Measurements from ENCODE around the gene USP17L21.
"Not testable (repeated sequence)": the region's sequence is repeated elsewhere in the genome, so short reads cannot be mapped to it uniquely, and the experiment has no call there.

Gene USP17L21

GRCh38 chr4:9262572-9262971 is at the start of gene USP17L21:
TSS of gene USP17L21 (plus strand) at chr4:9262872. CDS start at chr4:9262872, 0 bp downstream.
- H3K9me3 ChIP-seq (ENCODE audit: insufficient read depth, low read length); H4K20me1 ChIP-seq (ENCODE audit: insufficient read depth, low read length); H2AFZ ChIP-seq (ENCODE audit: low read depth, low read length); H3K36me3 ChIP-seq (replicated peaks; ENCODE audit: low read depth, low read length); H3K27me3 ChIP-seq (ENCODE audit: low read depth, low read length); H3K27ac ChIP-seq (ENCODE audit: low read length); H3K4me3 ChIP-seq (ENCODE audit: low read length); H3K9ac ChIP-seq (ENCODE audit: low read length); H3K4me1 ChIP-seq (ENCODE audit: low read length); H3K79me2 ChIP-seq (ENCODE audit: low read length); H3K4me2 ChIP-seq (ENCODE audit: low read length): not testable (repeated sequence)

- not testable (repeated sequence) for H3K9ac ChIP-seq (ENCODE audit: low read length); H3K4me1 ChIP-seq (ENCODE audit: low read length); H3K9me3 ChIP-seq (ENCODE audit: insufficient read depth, low read length); H3K79me2 ChIP-seq (ENCODE audit: low read length); H3K36me3 ChIP-seq (replicated peaks; ENCODE audit: low read depth, low read length); H3K27me3 ChIP-seq (ENCODE audit: low read depth, low read length); H4K20me1 ChIP-seq (ENCODE audit: insufficient read depth, low read length); H2AFZ ChIP-seq (ENCODE audit: low read depth, low read length); H3K4me2 ChIP-seq (ENCODE audit: low read length); H3K27ac ChIP-seq (ENCODE audit: low read length); H3K4me3 ChIP-seq (ENCODE audit: low read length)
Measured at GRCh38 chr4:9214701-9215100, 48.0 kb upstream of the USP17L21 start.

GRCh38 chr4:9215105-9215504 is 47.6 kb upstream of the USP17L21 start, which contains the start of gene USP17L11:
TSS of gene USP17L11 (plus strand) at chr4:9215405. CDS start at chr4:9215405, 0 bp downstream.
- H2AFZ ChIP-seq (ENCODE audit: low read depth, low read length); H4K20me1 ChIP-seq (ENCODE audit: insufficient read depth, low read length); H3K4me3 ChIP-seq (ENCODE audit: low read length); H3K36me3 ChIP-seq (replicated peaks; ENCODE audit: low read depth, low read length); H3K9ac ChIP-seq (ENCODE audit: low read length); H3K79me2 ChIP-seq (ENCODE audit: low read length); H3K4me1 ChIP-seq (ENCODE audit: low read length); H3K27ac ChIP-seq (ENCODE audit: low read length); H3K4me2 ChIP-seq (ENCODE audit: low read length); H3K9me3 ChIP-seq (ENCODE audit: insufficient read depth, low read length); H3K27me3 ChIP-seq (ENCODE audit: low read depth, low read length): not testable (repeated sequence)

GRCh38 chr4:9219852-9220251 is 42.8 kb upstream of the USP17L21 start, which contains the start of gene USP17L12:
TSS of gene USP17L12 (plus strand) at chr4:9220152. CDS start at chr4:9220152, 0 bp downstream.
- not testable (repeated sequence) for H3K4me3 ChIP-seq (ENCODE audit: low read length); H3K4me2 ChIP-seq (ENCODE audit: low read length); H4K20me1 ChIP-seq (ENCODE audit: insufficient read depth, low read length); H3K4me1 ChIP-seq (ENCODE audit: low read length); H3K36me3 ChIP-seq (replicated peaks; ENCODE audit: low read depth, low read length); H2AFZ ChIP-seq (ENCODE audit: low read depth, low read length); H3K79me2 ChIP-seq (ENCODE audit: low read length); H3K27me3 ChIP-seq (ENCODE audit: low read depth, low read length); H3K27ac ChIP-seq (ENCODE audit: low read length); H3K9ac ChIP-seq (ENCODE audit: low read length); H3K9me3 ChIP-seq (ENCODE audit: insufficient read depth, low read length)

GRCh38 chr4:9224596-9224995 is 38.1 kb upstream of the USP17L21 start, which contains the start of gene USP17L13:
TSS of gene USP17L13 (plus strand) at chr4:9224896. CDS start at chr4:9224896, 0 bp downstream.
- H3K4me2 ChIP-seq (ENCODE audit: low read length); H3K9me3 ChIP-seq (ENCODE audit: insufficient read depth, low read length); H3K27ac ChIP-seq (ENCODE audit: low read length); H3K79me2 ChIP-seq (ENCODE audit: low read length); H3K4me3 ChIP-seq (ENCODE audit: low read length); H4K20me1 ChIP-seq (ENCODE audit: insufficient read depth, low read length); H3K4me1 ChIP-seq (ENCODE audit: low read length); H3K36me3 ChIP-seq (replicated peaks; ENCODE audit: low read depth, low read length); H3K27me3 ChIP-seq (ENCODE audit: low read depth, low read length); H3K9ac ChIP-seq (ENCODE audit: low read length); H2AFZ ChIP-seq (ENCODE audit: low read depth, low read length): not testable (repeated sequence)

GRCh38 chr4:9230249-9230648 is 32.4 kb upstream of the USP17L21 start:
- H3K4me2 ChIP-seq (ENCODE audit: low read length); H3K79me2 ChIP-seq (ENCODE audit: low read length); H3K9me3 ChIP-seq (ENCODE audit: insufficient read depth, low read length); H3K27ac ChIP-seq (ENCODE audit: low read length); H2AFZ ChIP-seq (ENCODE audit: low read depth, low read length); H3K36me3 ChIP-seq (replicated peaks; ENCODE audit: low read depth, low read length); H3K4me1 ChIP-seq (ENCODE audit: low read length); H4K20me1 ChIP-seq (ENCODE audit: insufficient read depth, low read length); H3K4me3 ChIP-seq (ENCODE audit: low read length); H3K9ac ChIP-seq (ENCODE audit: low read length); H3K27me3 ChIP-seq (ENCODE audit: low read depth, low read length): not testable (repeated sequence)

- H2AFZ ChIP-seq (ENCODE audit: low read depth, low read length); H3K9ac ChIP-seq (ENCODE audit: low read length); H3K4me3 ChIP-seq (ENCODE audit: low read length); H3K4me1 ChIP-seq (ENCODE audit: low read length); H4K20me1 ChIP-seq (ENCODE audit: insufficient read depth, low read length); H3K27ac ChIP-seq (ENCODE audit: low read length); H3K4me2 ChIP-seq (ENCODE audit: low read length); H3K9me3 ChIP-seq (ENCODE audit: insufficient read depth, low read length); H3K79me2 ChIP-seq (ENCODE audit: low read length); H3K27me3 ChIP-seq (ENCODE audit: low read depth, low read length); H3K36me3 ChIP-seq (replicated peaks; ENCODE audit: low read depth, low read length): not testable (repeated sequence)
Measured at GRCh38 chr4:9234085-9234484, 28.6 kb upstream of the USP17L21 start, which contains the start of gene USP17L15. TSS of gene USP17L15 (plus strand) at chr4:9234385. CDS start at chr4:9234385, 0 bp downstream.

GRCh38 chr4:9238461-9238860 is 24.2 kb upstream of the USP17L21 start:
- not testable (repeated sequence) for H4K20me1 ChIP-seq (ENCODE audit: insufficient read depth, low read length); H3K9me3 ChIP-seq (ENCODE audit: insufficient read depth, low read length); H3K4me2 ChIP-seq (ENCODE audit: low read length); H3K27me3 ChIP-seq (ENCODE audit: low read depth, low read length); H3K36me3 ChIP-seq (replicated peaks; ENCODE audit: low read depth, low read length); H3K4me3 ChIP-seq (ENCODE audit: low read length); H2AFZ ChIP-seq (ENCODE audit: low read depth, low read length); H3K9ac ChIP-seq (ENCODE audit: low read length); H3K27ac ChIP-seq (ENCODE audit: low read length); H3K79me2 ChIP-seq (ENCODE audit: low read length); H3K4me1 ChIP-seq (ENCODE audit: low read length)

- H3K36me3 ChIP-seq (replicated peaks; ENCODE audit: low read depth, low read length); H3K9me3 ChIP-seq (ENCODE audit: insufficient read depth, low read length); H3K4me1 ChIP-seq (ENCODE audit: low read length); H2AFZ ChIP-seq (ENCODE audit: low read depth, low read length); H3K9ac ChIP-seq (ENCODE audit: low read length); H4K20me1 ChIP-seq (ENCODE audit: insufficient read depth, low read length); H3K27me3 ChIP-seq (ENCODE audit: low read depth, low read length); H3K4me2 ChIP-seq (ENCODE audit: low read length); H3K27ac ChIP-seq (ENCODE audit: low read length); H3K79me2 ChIP-seq (ENCODE audit: low read length); H3K4me3 ChIP-seq (ENCODE audit: low read length): not testable (repeated sequence)
Measured at GRCh38 chr4:9243579-9243978, 19.1 kb upstream of the USP17L21 start, which contains the start of gene USP17L17. TSS of gene USP17L17 (plus strand) at chr4:9243879. CDS start at chr4:9243879, 0 bp downstream.
